GM12878 (cell line): ENCODE results near the gene SLC32A1. TPM values are rescaled to one million over a fixed set of nuclear protein-coding genes. Genes with fewer than 3 reads are reported as not detected.

ENCODE experiments used
- ATAC-seq: fragments of 200-7000 bp; cut with Tn5 transposase; 3 replicates; pipeline ENCODE4 v1.9.1; 2020; ENCODE audit warnings: mild to moderate bottlenecking, moderate library complexity
- BruUV-seq: library from RNA; stranded (reverse); fragments of 400-500 nt; replicated peaks from 2 replicates; lab custom pipeline; 2021; lab: Mats Ljungman, UMichigan
- CTCF ChIA-PET: fragments of 300-600 bp; sonication (Branson Sonifier 250); formaldehyde crosslinking; extraction: SDS; loops from one replicate; lab custom pipeline; 2021; ENCODE audit warnings: inconsistent platforms; lab: Yijun Ruan, JAX
- POLR2A ChIA-PET: fragments of 350-600 bp; formaldehyde crosslinking; extraction: SDS; loops from one replicate; lab custom pipeline; 2021; ENCODE audit warnings: inconsistent platforms; lab: Charles Lee
- RAD21 ChIA-PET: fragments of 300-600 bp; sonication (Branson Sonifier 250); formaldehyde crosslinking; loops from one replicate; lab custom pipeline; 2023; ENCODE audit warnings: antibody characterized with exemption; ENCODE audit not compliant: unreplicated experiment; lab: Charles Lee
- SMC1A ChIA-PET: fragments of 300-600 bp; sonication (Branson Sonifier 250); formaldehyde crosslinking; loops from one replicate; lab custom pipeline; 2023; ENCODE audit not compliant: unreplicated experiment, uncharacterized antibody; lab: Charles Lee
- DNase-seq: peaks from one replicate; pipeline ENCODE4 v3.0.0-alpha.2; 2011; ENCODE audit warnings: low read depth, low spot score
- FAIRE-seq: peaks from 3 replicates; lab custom pipeline; 2011; peaks lifted over from hg19 to GRCh38; lab: Jason Lieb, UNC
- H2AFZ ChIP-seq: 2 replicates; pipeline ENCODE4 v1.6.0; 2011; ENCODE audit warnings: low read depth, low read length, control low read depth; ENCODE audit not compliant: control insufficient read depth
- H3K27ac ChIP-seq: 2 replicates; pipeline ENCODE4 v1.5.1; 2011; ENCODE audit warnings: control low read depth; ENCODE audit not compliant: control insufficient read depth, insufficient read depth
- H3K27me3 ChIP-seq, 2 experiments: replicated peaks in 1 of 2; 2 replicates each; pipeline versions ENCODE4 v1.6.0 to v1.6.1; 2011; ENCODE audit warnings: low read length in 1 of 2; ENCODE audit not compliant: control insufficient read depth in 2 of 2, insufficient read depth in 2 of 2
- H3K36me3 ChIP-seq, 2 experiments: 2 replicates each; pipeline ENCODE4 v1.5.1; 2011; ENCODE audit warnings: low read length in 1 of 2; ENCODE audit not compliant: control insufficient read depth in 2 of 2, insufficient read depth in 2 of 2
- H3K4me1 ChIP-seq: 2 replicates; pipeline ENCODE4 v1.6.1; 2011; ENCODE audit warnings: mild to moderate bottlenecking, low read length, moderate library complexity, mixed read lengths; ENCODE audit not compliant: control insufficient read depth, insufficient read depth
- H3K4me2 ChIP-seq: 2 replicates; pipeline ENCODE4 v1.6.0; 2011; ENCODE audit warnings: control low read depth; ENCODE audit not compliant: control insufficient read depth, insufficient read depth
- H3K4me3 ChIP-seq: fragments of 200-600 bp; sonication (generic); 2 replicates; pipeline ENCODE4 v1.5.1; 2016
- H3K79me2 ChIP-seq: 2 replicates; pipeline ENCODE4 v1.6.0; 2011; ENCODE audit warnings: low read length; ENCODE audit not compliant: control insufficient read depth, insufficient read depth
- H3K9ac ChIP-seq: 2 replicates; pipeline ENCODE4 v1.8.0; 2011; ENCODE audit warnings: low read length, control low read depth, mixed read lengths; ENCODE audit not compliant: control insufficient read depth, insufficient read depth
- H3K9me3 ChIP-seq: replicated peaks from 3 replicates; pipeline ENCODE4 v1.5.1; 2011; ENCODE audit warnings: mild to moderate bottlenecking, low read length; ENCODE audit not compliant: control insufficient read depth, insufficient read depth
- H4K20me1 ChIP-seq: 2 replicates; pipeline ENCODE4 v1.6.0; 2011; ENCODE audit not compliant: control insufficient read depth, insufficient read depth
- ATF3 ChIP-seq: IDR thresholded peaks from 2 replicates; pipeline ENCODE4 v1.6.1; 2011; ENCODE audit warnings: low read depth, mild to moderate bottlenecking, low read length, moderate library complexity, borderline replicate concordance; ENCODE audit errors: extremely low read depth
- LARP7 ChIP-seq: fragments of 450-650 bp; IDR thresholded peaks from 2 replicates; pipeline ENCODE4 v1.6.1; 2017; ENCODE audit warnings: mild to moderate bottlenecking
- MYC ChIP-seq: IDR thresholded peaks from 2 replicates; pipeline ENCODE4 v1.6.1; 2011; ENCODE audit warnings: mild to moderate bottlenecking, low read length, moderate library complexity, inconsistent platforms; ENCODE audit not compliant: insufficient read depth, insufficient replicate concordance, insufficient read length, severe bottlenecking
- PKNOX1 ChIP-seq: fragments of 450-650 bp; IDR thresholded peaks from 2 replicates; pipeline ENCODE4 v1.6.1; 2016; ENCODE audit warnings: mild to moderate bottlenecking
- RCOR1 ChIP-seq: conservative IDR thresholded peaks from 2 replicates; pipeline ENCODE4 v1.6.1; 2012; ENCODE audit warnings: low read depth, low read length, improper control_type of control experiment
- SMARCA5 ChIP-seq: fragments of 450-650 bp; IDR thresholded peaks from 2 replicates; pipeline ENCODE4 v1.6.1; 2017; ENCODE audit warnings: mild to moderate bottlenecking
- TCF3 ChIP-seq: IDR thresholded peaks from 2 replicates; pipeline ENCODE4 v1.6.1; 2012; ENCODE audit warnings: low read depth, mild to moderate bottlenecking, low read length, borderline replicate concordance; ENCODE audit not compliant: insufficient read depth
- ZNF207 ChIP-seq: fragments of 450-650 bp; IDR thresholded peaks from 2 replicates; pipeline ENCODE4 v1.6.1; 2014; ENCODE audit warnings: antibody characterized with exemption, mild to moderate bottlenecking, borderline replicate concordance
- whole genome bisulfite sequencing: methylation state at CpG from one replicate; pipeline ENCODE4 v1.1.6; 2016; ENCODE audit warnings: low lambda C conversion rate; ENCODE audit not compliant: insufficient replicate concordance, insufficient coverage; ENCODE audit errors: missing lambda C conversion rate; 5-methylcytosine and 5-hydroxymethylcytosine counted together
- in situ Hi-C: fragments of 300-500 bp; cut with MboI; formaldehyde crosslinking; loops from 9 replicates; pipeline ENCODE4 v1.14.3; 2018; ENCODE audit warnings: mixed read lengths
- intact Hi-C: fragments of 100-400 bp; cut with micrococcal nuclease; formaldehyde crosslinking; loops from one replicate; pipeline ENCODE4 v1.14.2; 2022; ENCODE audit not compliant: unreplicated experiment
- polyA plus RNA-seq, 11 experiments: library from polyadenylated mRNA; depleted of rRNA in 4 of 11; unstranded in 6 of 11; stranded (reverse) in 5 of 11; fragments of >200 nt; fragmentation: Nextera tagmentation in 4 of 11; fragmentation: Illumina TruSeq in 1 of 11; extraction: Ambion mirVana in 4 of 11; extraction: Trizol in 1 of 11; gene quantifications; 1 replicate in 1 of 11; 2 replicates in 10 of 11; pipeline versions ENCODE4 v1.2.1 to v1.2.3, GENCODE V29; 2011 to 2016; ENCODE audit warnings: inconsistent platforms in 2 of 11, missing spikeins in 2 of 11, low read depth in 1 of 11
- total RNA-seq, 4 experiments: library from RNA; depleted of rRNA in 3 of 4; stranded (reverse); fragments of >200 nt in 3 of 4; fragmentation: Illumina TruSeq in 1 of 4; extraction: Trizol in 1 of 4; gene quantifications; 2 replicates each; pipeline versions ENCODE4 v1.2.1 to v1.2.3, GENCODE V29; 2013 to 2021

SLC32A1 gene
- total and polyA plus RNA-seq, 10 of the 15 experiments (the other 5 are each of a cell fraction or from before 2014, with no cell fraction given), result not detected

- Histone ChIP-seq H4K20me1 (no peaks in the 10 kb centered on the region), H2AFZ (no peak overlapping the region), H3K9ac (no peak overlapping the region), H3K4me2 (no peak overlapping the region)
- CTCF ChIA-PET, result no interaction called here
- TF ChIP-seq SMARCA5 (no peak), MYC (no peak), ATF3 (no peak), RCOR1 (no peak), TCF3 (no peak)
- TF ChIP-seq, all 136 proteins: peak for 0
- in situ Hi-C loops, result no loop called here
- POLR2A ChIA-PET, result no interaction called here
- no peak for DNase-seq
- no peak for FAIRE-seq
- H3K9me3 ChIP-seq, result no peaks in the 10 kb centered on the region
- no TSS peak for BruUV-seq
- RAD21 ChIA-PET, result no interaction called here
- no peaks in the 10 kb centered on the region for H3K79me2 ChIP-seq
- peaks cover 9 to 11% of the 10 kb centered on the region in 2 experiments for H3K36me3 ChIP-seq
- ATAC-seq, result no peak
- no peak overlapping the region for H3K27ac ChIP-seq
- intact Hi-C loops, result no loop called here
- H3K4me1 ChIP-seq, result no peaks in the 10 kb centered on the region
- H3K4me3 ChIP-seq, result no peak overlapping the region
- no peaks in the 10 kb centered on the region for H3K27me3 ChIP-seq
- 98% methylated on average over 7 of the region's 7 CpGs for WGBS
- SMC1A ChIA-PET, result interaction anchor here (2.0 kb wide), 1 partner anchor 19 kb away, joined by 5 read pairs; no protein-coding TSS in a partner anchor
Observed at GRCh38 chr20:38771621-38772020, 47.3 kb downstream of the SLC32A1 start.

GRCh38 chr20:38774167-38774566 is 49.9 kb downstream of the SLC32A1 start:
- Histone ChIP-seq H3K4me3 (no peak overlapping the region), H4K20me1 (no peaks in the 10 kb centered on the region), H3K36me3 (peaks cover 5 to 7% of the 10 kb centered on the region in 2 experiments; a peak in 3 of 4 replicates), H3K79me2 (no peaks in the 10 kb centered on the region), H3K9me3 (no peaks in the 10 kb centered on the region), H3K27me3 (no peaks in the 10 kb centered on the region), H3K4me1 (no peaks in the 10 kb centered on the region), H3K27ac (no peak overlapping the region), H3K4me2 (no peak overlapping the region), H3K9ac (no peak overlapping the region), H2AFZ (no peak overlapping the region)
- BruUV-seq, result no TSS peak
- intact Hi-C loops, result no loop called here
- no peak for TF ChIP-seq ZNF207
- TF ChIP-seq LARP7, result no peak
- TF ChIP-seq PKNOX1, result no peak
- 100% methylated on average over 2 of the region's 2 CpGs for WGBS
- FAIRE-seq, result no peak
- in situ Hi-C loops, result no loop called here
- ChIA-PET SMC1A (no interaction called here), POLR2A (no interaction called here), RAD21 (no interaction called here), CTCF (no interaction called here)
- no peak for ATAC-seq
- no peak for DNase-seq
